Lower lobe of right lung (tissue), 2 donors: ENCODE measurements around the gene RESP18. TPM values are rescaled to one million over a fixed set of nuclear protein-coding genes. Genes with fewer than 3 reads are reported as not detected.

Experiments
- ATAC-seq, 2 donors: fragments of 200-7000 bp; cut with Tn5 transposase; one replicate each; pipeline ENCODE4 v1.9.1; 2020 to 2022; ENCODE audit warnings: mild to moderate bottlenecking in 2 of 2, moderate library complexity in 2 of 2
- DNase-seq: peaks from one replicate; pipeline ENCODE4 v3.0.0-alpha.2; 2020
- H3K27ac ChIP-seq: fragments of 200-600 bp; one replicate; pipeline ENCODE4 v1.8.0; 2022
- H3K27me3 ChIP-seq: fragments of 200-600 bp; one replicate; pipeline ENCODE4 v1.8.0; 2022; ENCODE audit warnings: low read depth
- H3K36me3 ChIP-seq: fragments of 200-600 bp; one replicate; pipeline ENCODE4 v1.8.0; 2022; ENCODE audit warnings: mild to moderate bottlenecking
- H3K4me1 ChIP-seq: fragments of 200-600 bp; one replicate; pipeline ENCODE4 v1.8.0; 2022
- H3K4me3 ChIP-seq: fragments of 200-600 bp; one replicate; pipeline ENCODE4 v1.8.0; 2022; ENCODE audit warnings: mild to moderate bottlenecking
- H3K9me3 ChIP-seq: fragments of 200-600 bp; one replicate; pipeline ENCODE4 v1.8.0; 2022
- intact Hi-C: fragments of 100-400 bp; cut with DNase I; formaldehyde crosslinking; loops from one replicate; pipeline ENCODE4 v1.11.0; 2022
- total RNA-seq: library from RNA; stranded (reverse); fragmentation: NEBNext Ultra II Directional; extraction: Animal tissue kit (Norgen Biotek cat#: 25700); gene quantifications from one replicate; pipeline ENCODE4 v1.2.1, GENCODE V29; 2021
- TF ChIP-seq, protein P1 (sequence below): fragments of 200-600 bp; IDR thresholded peaks from one replicate; pipeline ENCODE4 v1.8.0; 2022; ENCODE audit warnings: antibody characterized with exemption, mild to moderate bottlenecking
- donor health status: DM: no; HTN: yes; CAD: no; lungs with severe emphysema.

Gene RESP18
- total RNA-seq, 1 donor from 2014 or later = not detected

DNA sequence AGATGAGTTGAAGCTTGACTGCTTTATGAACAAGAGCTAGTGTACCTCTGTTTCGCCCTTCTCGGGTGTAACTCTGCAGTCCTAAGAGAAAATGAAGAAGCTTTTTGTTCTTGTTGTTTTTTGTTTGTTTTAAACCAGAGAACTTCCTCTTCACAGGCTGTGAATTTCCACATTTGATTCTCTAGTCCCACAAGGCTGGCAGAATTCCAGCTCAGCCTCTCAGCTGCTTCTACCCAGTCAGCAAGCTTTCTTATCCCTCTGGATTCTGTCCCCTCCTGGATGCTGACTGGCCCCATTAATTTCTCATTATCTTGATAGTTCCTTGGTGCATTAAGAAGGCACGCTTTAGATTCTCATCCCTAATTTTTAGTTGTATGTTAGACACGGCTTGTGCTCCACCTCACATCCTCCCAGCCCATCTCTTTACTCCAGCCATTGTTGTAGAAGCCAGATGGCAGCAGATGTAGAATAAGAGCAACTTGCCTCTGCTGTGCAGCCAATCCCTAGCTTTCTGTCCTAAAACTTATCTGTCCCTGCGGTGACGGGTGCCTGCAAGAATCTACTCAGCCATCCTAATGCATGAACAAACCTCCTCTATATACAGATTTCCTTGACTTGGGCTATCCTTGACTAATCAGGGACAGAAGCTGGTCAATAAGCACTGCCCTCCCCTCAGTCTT is 12.3 kb upstream of the RESP18 start:
- DNase-seq = peak; percentile 67
- Histone ChIP-seq H3K9me3 (no peaks in the 10 kb centered on the region), H3K27ac (no peak overlapping the region), H3K36me3 (no peaks in the 10 kb centered on the region), H3K4me3 (no peak overlapping the region), H3K27me3 (no peaks in the 10 kb centered on the region), H3K4me1 (peaks cover 7% of the 10 kb centered on the region)
- intact Hi-C loops = no loop called here
- ATAC-seq = peak in 1 of 2 donors; percentile 11
- TF ChIP-seq, protein P1, sequence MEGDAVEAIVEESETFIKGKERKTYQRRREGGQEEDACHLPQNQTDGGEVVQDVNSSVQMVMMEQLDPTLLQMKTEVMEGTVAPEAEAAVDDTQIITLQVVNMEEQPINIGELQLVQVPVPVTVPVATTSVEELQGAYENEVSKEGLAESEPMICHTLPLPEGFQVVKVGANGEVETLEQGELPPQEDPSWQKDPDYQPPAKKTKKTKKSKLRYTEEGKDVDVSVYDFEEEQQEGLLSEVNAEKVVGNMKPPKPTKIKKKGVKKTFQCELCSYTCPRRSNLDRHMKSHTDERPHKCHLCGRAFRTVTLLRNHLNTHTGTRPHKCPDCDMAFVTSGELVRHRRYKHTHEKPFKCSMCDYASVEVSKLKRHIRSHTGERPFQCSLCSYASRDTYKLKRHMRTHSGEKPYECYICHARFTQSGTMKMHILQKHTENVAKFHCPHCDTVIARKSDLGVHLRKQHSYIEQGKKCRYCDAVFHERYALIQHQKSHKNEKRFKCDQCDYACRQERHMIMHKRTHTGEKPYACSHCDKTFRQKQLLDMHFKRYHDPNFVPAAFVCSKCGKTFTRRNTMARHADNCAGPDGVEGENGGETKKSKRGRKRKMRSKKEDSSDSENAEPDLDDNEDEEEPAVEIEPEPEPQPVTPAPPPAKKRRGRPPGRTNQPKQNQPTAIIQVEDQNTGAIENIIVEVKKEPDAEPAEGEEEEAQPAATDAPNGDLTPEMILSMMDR = no peak

DNA sequence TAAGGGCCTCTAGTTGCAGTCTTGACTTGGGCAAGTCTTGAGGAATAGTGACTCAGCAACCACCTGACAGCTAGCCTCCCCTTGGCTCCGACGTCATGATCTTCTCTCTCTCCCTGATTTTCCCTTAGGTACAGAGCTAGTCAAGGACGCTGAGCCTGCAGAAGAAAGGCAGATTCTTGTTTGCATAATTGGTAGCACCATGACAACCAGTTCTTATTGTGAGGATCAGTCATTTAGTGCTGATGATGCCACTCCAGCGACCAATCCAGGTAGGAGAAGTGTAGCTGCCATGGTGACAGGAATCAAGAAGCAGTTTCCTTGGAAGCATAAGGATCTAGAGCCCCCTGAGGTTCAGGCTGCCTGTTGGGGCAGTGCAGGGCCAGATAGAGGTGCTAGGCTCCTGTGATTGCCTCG is 2.8 kb upstream of the RESP18 start:
- H3K36me3 ChIP-seq = no peaks in the 10 kb centered on the region
- no peak for DNase-seq
- TF ChIP-seq, protein P1 = no peak
- H3K27ac ChIP-seq = no peak overlapping the region
- H3K4me3 ChIP-seq = no peak overlapping the region
- no peaks in the 10 kb centered on the region for H3K9me3 ChIP-seq
- intact Hi-C loops = no loop called here
- H3K27me3 ChIP-seq = peaks cover 51% of the 10 kb centered on the region
- no peak for ATAC-seq
- H3K4me1 ChIP-seq = no peaks in the 10 kb centered on the region

DNA sequence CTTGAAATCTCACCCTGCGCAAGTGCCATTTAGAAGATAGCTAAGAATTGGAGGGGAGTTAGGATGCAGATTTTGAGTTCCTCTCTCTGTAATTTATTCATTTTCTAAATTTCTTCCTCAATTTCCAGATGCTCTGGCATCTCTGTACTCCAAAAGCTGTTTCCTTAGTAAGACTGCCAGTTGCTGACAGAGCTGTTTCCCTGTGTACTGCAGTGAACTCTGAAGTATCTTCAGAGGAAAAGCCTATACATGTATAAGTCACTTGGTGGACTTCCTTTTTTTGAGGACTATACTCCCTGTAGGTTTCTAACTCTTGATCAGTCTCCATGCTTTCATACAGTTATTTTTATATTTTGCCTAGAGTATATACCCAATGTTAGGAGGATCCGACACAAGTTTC is 1.5 kb upstream of the RESP18 start:
- H3K27ac ChIP-seq = no peak overlapping the region
- TF ChIP-seq, protein P1 = no peak
- ATAC-seq (no peak), DNase-seq (no peak)
- H3K27me3 ChIP-seq = peaks cover 51% of the 10 kb centered on the region
- intact Hi-C loops = no loop called here
- no peak overlapping the region for H3K4me3 ChIP-seq
- H3K9me3 ChIP-seq = no peaks in the 10 kb centered on the region
- no peaks in the 10 kb centered on the region for H3K4me1 ChIP-seq
- H3K36me3 ChIP-seq = no peaks in the 10 kb centered on the region

DNA sequence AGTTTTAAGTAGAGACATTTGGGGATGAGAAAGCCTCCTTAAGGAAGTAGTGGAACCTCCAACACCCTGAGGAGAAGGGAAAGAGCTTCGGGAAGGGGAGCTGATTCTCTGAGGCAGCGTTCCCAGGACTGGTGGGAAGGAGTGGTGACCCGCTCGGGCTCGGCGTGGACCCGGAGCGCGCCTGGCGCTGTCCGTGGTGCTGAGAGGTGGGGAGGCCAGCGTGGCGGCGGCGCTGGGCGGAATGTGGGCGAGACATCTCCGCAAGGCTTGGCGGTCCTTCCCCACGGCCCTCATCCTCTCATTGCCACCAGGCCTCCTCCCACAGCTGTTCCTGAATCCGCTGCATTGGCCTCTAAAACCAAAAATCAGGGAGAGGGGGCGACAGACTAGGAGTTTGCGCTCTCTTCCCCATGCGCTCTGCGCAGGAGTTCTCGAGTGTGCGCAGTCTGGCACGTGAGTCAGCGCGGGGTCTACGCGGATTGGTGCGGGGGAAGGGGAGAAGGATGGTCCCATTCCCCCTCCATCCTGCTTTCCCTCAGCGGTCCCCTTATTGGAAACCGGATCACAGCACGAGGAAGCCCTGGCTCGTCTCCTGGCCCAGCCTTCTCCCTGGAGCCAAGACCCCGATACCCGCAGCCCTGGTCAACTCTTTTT is 857 bp downstream of the RESP18 start:
- no peaks in the 10 kb centered on the region for H3K4me1 ChIP-seq
- no peaks in the 10 kb centered on the region for H3K36me3 ChIP-seq
- TF ChIP-seq, protein P1 = no peak
- intact Hi-C loops = no loop called here
- no peaks in the 10 kb centered on the region for H3K9me3 ChIP-seq
- ATAC-seq = peak; percentile 61 to 80
- peaks cover 54% of the 10 kb centered on the region for H3K27me3 ChIP-seq
- no peak overlapping the region for H3K27ac ChIP-seq
- no peak overlapping the region for H3K4me3 ChIP-seq
- no peak for DNase-seq

DNA sequence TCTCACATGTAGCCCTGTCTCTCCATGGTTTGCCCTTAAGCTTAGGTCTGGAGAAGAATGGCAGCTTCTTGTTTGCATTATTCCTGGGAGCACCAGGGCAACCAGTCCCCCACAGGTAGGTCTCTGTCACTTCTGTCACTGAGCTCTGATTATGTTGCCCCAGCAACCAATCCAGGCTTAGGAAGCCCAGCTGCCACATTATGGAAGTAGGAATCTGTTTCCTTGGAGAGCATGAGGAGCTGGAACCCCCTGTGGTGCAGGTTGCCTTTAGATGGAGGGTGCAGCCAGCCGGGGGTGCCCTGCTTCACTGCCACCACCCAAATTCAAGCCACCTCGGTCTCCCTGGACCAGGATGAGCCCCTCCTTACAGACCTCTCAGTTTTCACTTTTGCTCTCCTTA is 4.8 kb downstream of the RESP18 start:
- H3K27me3 ChIP-seq = peaks cover 26% of the 10 kb centered on the region
- no peak for ATAC-seq
- H3K9me3 ChIP-seq = no peaks in the 10 kb centered on the region
- no peaks in the 10 kb centered on the region for H3K4me1 ChIP-seq
- DNase-seq = no peak
- TF ChIP-seq, protein P1 = no peak
- H3K4me3 ChIP-seq = no peak overlapping the region
- intact Hi-C loops = no loop called here
- no peak overlapping the region for H3K27ac ChIP-seq
- no peaks in the 10 kb centered on the region for H3K36me3 ChIP-seq
